ENCODE data around the gene LCMT2. TPM values are rescaled to one million over a fixed set of nuclear protein-coding genes. Genes with fewer than 3 reads are reported as not detected.

LCMT2 gene
- total RNA-seq, 1 donor from 2014 or later, result 4.7 TPM

DNA sequence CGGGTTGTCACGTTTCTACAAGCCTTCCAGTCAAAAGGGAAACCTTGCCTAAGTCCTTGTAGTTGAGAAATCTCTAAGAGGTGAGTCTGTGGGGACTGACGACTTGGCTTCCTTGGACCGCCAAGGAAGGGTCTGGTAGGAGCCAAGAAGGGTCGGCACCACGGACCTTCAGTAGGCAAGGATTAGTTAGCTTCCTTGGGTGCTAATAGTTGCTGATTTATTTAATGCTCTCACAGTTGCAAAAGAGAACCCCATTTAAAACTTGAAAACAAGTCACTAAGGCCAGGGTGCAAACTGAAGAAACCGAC is 361 bp upstream of the LCMT2 start:
- Histone ChIP-seq H3K4me2 (ENCODE audit: low read length) (peak overlapping the region; percentile 91), H4K20me1 (ENCODE audit: insufficient read depth, low read length) (peaks cover 17% of the 10 kb centered on the region), H2AFZ (ENCODE audit: low read depth, low read length) (peak overlapping the region; percentile 99), H3K79me2 (ENCODE audit: insufficient read depth, low read length) (peaks cover 18% of the 10 kb centered on the region), H3K27me3 (ENCODE audit: insufficient read depth, low read length) (no peaks in the 10 kb centered on the region), H3K4me3 (ENCODE audit: insufficient read depth, low read depth, low read length) (peak overlapping the region; percentile 80), H3K9ac (ENCODE audit: low read length) (peak overlapping the region; percentile 83), H3K36me3 (ENCODE audit: insufficient read depth, low read length) (no peaks in the 10 kb centered on the region), H3K9me3 (ENCODE audit: insufficient read depth, low read depth, low read length) (no peaks in the 10 kb centered on the region), H3K4me1 (ENCODE audit: insufficient read depth, low read length) (peaks cover 12% of the 10 kb centered on the region), H3K27ac (ENCODE audit: low read depth, low read length) (peak overlapping the region; percentile 87)
- FAIRE-seq, result no peak
- Mint-ChIP-seq H3K9me3 (ENCODE audit: unreplicated experiment) (no peaks in the 10 kb centered on the region), H3K27ac (ENCODE audit: unreplicated experiment) (peak overlapping the region; percentile 83), H3K4me3 (ENCODE audit: unreplicated experiment) (peak overlapping the region; percentile 90), H3K27me3 (ENCODE audit: low read depth, unreplicated experiment) (peaks cover under 1% of the 10 kb centered on the region), H3K36me3 (ENCODE audit: low read depth, unreplicated experiment) (peaks cover 6% of the 10 kb centered on the region), H3K4me1 (ENCODE audit: low read depth, unreplicated experiment) (peaks cover 10% of the 10 kb centered on the region)
- DNase-seq (ENCODE audit: low read depth), result no peak
- no peak for TF ChIP-seq EZH2 (IDR thresholded peaks at IDR 0.05; ENCODE audit: insufficient read depth, low read length)
- TF ChIP-seq CTCF (IDR thresholded peaks at IDR 0.05; ENCODE audit: insufficient read depth, low read depth, low read length), result no peak

GRCh38 chr15:43329217-43329959 is 985 bp downstream of the LCMT2 start:
- no peaks in the 10 kb centered on the region for H3K27me3 ChIP-seq (ENCODE audit: insufficient read depth, low read length)
- H3K4me1 Mint-ChIP-seq (ENCODE audit: low read depth, unreplicated experiment), result peaks cover 10% of the 10 kb centered on the region
- peak overlapping the region; percentile 99 for H2AFZ ChIP-seq (ENCODE audit: low read depth, low read length)
- peak overlapping the region; percentile 87 for H3K27ac ChIP-seq (ENCODE audit: low read depth, low read length)
- no peaks in the 10 kb centered on the region for H3K36me3 ChIP-seq (ENCODE audit: insufficient read depth, low read length)
- peaks cover 18% of the 10 kb centered on the region for H3K79me2 ChIP-seq (ENCODE audit: insufficient read depth, low read length)
- H3K4me2 ChIP-seq (ENCODE audit: low read length), result peak overlapping the region; percentile 91
- peak overlapping the region; percentile 90 for H3K4me3 Mint-ChIP-seq (ENCODE audit: unreplicated experiment)
- H3K27me3 Mint-ChIP-seq (ENCODE audit: low read depth, unreplicated experiment), result peaks cover 13% of the 10 kb centered on the region
- no peaks in the 10 kb centered on the region for H3K9me3 Mint-ChIP-seq (ENCODE audit: unreplicated experiment)
- H3K27ac Mint-ChIP-seq (ENCODE audit: unreplicated experiment), result peak overlapping the region; percentile 93
- FAIRE-seq (no peak), DNase-seq (ENCODE audit: low read depth) (peak; percentile 36)
- H3K36me3 Mint-ChIP-seq (ENCODE audit: low read depth, unreplicated experiment), result peaks cover 3% of the 10 kb centered on the region
- peak overlapping the region; percentile 80 for H3K4me3 ChIP-seq (ENCODE audit: insufficient read depth, low read depth, low read length)
- peak overlapping the region; percentile 83 for H3K9ac ChIP-seq (ENCODE audit: low read length)
- peaks cover 12% of the 10 kb centered on the region for H3K4me1 ChIP-seq (ENCODE audit: insufficient read depth, low read length)
- peaks cover 17% of the 10 kb centered on the region for H4K20me1 ChIP-seq (ENCODE audit: insufficient read depth, low read length)
- TF ChIP-seq CTCF (IDR thresholded peaks at IDR 0.05; ENCODE audit: insufficient read depth, low read depth, low read length), result no peak
- TF ChIP-seq EZH2 (IDR thresholded peaks at IDR 0.05; ENCODE audit: insufficient read depth, low read length), result no peak
- no peaks in the 10 kb centered on the region for H3K9me3 ChIP-seq (ENCODE audit: insufficient read depth, low read depth, low read length)

- Histone ChIP-seq H3K9ac (ENCODE audit: low read length) (no peak overlapping the region), H3K9me3 (ENCODE audit: insufficient read depth, low read depth, low read length) (no peaks in the 10 kb centered on the region), H3K79me2 (ENCODE audit: insufficient read depth, low read length) (peaks cover 18% of the 10 kb centered on the region), H3K27me3 (ENCODE audit: insufficient read depth, low read length) (peaks cover 2% of the 10 kb centered on the region), H3K36me3 (ENCODE audit: insufficient read depth, low read length) (no peaks in the 10 kb centered on the region), H3K4me1 (ENCODE audit: insufficient read depth, low read length) (peaks cover 12% of the 10 kb centered on the region), H3K4me3 (ENCODE audit: insufficient read depth, low read depth, low read length) (no peak overlapping the region), H4K20me1 (ENCODE audit: insufficient read depth, low read length) (peaks cover 17% of the 10 kb centered on the region), H3K27ac (ENCODE audit: low read depth, low read length) (no peak overlapping the region), H2AFZ (ENCODE audit: low read depth, low read length) (no peak overlapping the region), H3K4me2 (ENCODE audit: low read length) (no peak overlapping the region)
- FAIRE-seq (no peak), DNase-seq (ENCODE audit: low read depth) (no peak)
- no peaks in the 10 kb centered on the region for H3K9me3 Mint-ChIP-seq (ENCODE audit: unreplicated experiment)
- peaks cover 29% of the 10 kb centered on the region for H3K27me3 Mint-ChIP-seq (ENCODE audit: low read depth, unreplicated experiment)
- no peak overlapping the region for H3K4me3 Mint-ChIP-seq (ENCODE audit: unreplicated experiment)
- H3K27ac Mint-ChIP-seq (ENCODE audit: unreplicated experiment), result no peak overlapping the region
- peaks cover 10% of the 10 kb centered on the region for H3K4me1 Mint-ChIP-seq (ENCODE audit: low read depth, unreplicated experiment)
- H3K36me3 Mint-ChIP-seq (ENCODE audit: low read depth, unreplicated experiment), result peaks cover 3% of the 10 kb centered on the region
- TF ChIP-seq CTCF (IDR thresholded peaks at IDR 0.05; ENCODE audit: insufficient read depth, low read depth, low read length), result no peak
- no peak for TF ChIP-seq EZH2 (IDR thresholded peaks at IDR 0.05; ENCODE audit: insufficient read depth, low read length)
These were observed 5.2 kb downstream of the LCMT2 start for GRCh38 chr15:43325039-43325684.

Data from astrocyte (in vitro differentiated cells and primary cell).